ENCODE data around the gene RAD18.

DNA sequence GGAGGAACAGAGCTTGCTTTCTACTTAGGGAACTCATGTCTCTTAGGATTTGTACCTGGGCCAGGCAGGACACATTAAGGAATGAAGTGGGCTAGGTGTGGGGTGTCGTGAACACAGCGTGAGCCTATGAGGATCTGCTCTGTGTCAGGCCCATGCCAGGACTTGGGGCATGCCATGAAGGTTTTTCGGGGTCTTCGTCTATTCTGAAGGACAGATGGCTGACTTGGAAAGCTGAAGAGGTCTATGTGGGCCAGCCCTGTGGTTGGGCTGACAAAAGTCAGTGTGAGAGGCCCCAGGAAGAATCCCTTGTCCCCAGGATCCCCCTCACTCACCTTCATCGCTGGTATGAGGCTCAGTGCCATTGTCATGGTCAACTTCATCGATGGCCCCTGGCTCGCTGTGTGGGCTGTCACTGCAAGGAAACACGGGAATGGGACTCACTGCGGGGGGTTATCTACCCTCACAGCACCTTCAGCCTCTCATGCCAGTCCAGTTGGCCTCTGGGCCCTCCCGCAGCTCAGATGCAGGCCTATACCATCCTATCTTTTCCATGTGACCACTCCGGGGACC lies 46.8 kb upstream of the RAD18 start:
- no peak for TF ChIP-seq CTCF (IDR thresholded peaks at IDR 0.05)
- TF ChIP-seq EP300 (IDR thresholded peaks at IDR 0.05), result no peak
- no peak for TF ChIP-seq POLR2A (IDR thresholded peaks at IDR 0.05)

All from ovary (tissue), 3 donors.